SK-N-SH (cell line): ENCODE results near the gene KLHDC8A. TPM values are rescaled to one million over a fixed set of nuclear protein-coding genes. Genes with fewer than 3 reads are reported as not detected.

Source experiments
- CTCF ChIA-PET: fragments of 300-600, 350-600 bp; formaldehyde crosslinking; extraction: SDS; loops from one replicate; lab custom pipeline; 2021; lab: Yijun Ruan, JAX
- POLR2A ChIA-PET: fragments of 350-600 bp; sonication (Branson Sonifier 250); formaldehyde crosslinking; extraction: SDS; loops from one replicate; lab custom pipeline; 2020; ENCODE audit warnings: antibody characterized with exemption, inconsistent platforms; lab: Yijun Ruan, JAX
- DNase-seq: peaks from one replicate; pipeline ENCODE4 v3.0.0; 2012
- H2AFZ ChIP-seq: fragments of 200-600 bp; sonication (generic); 2 replicates; pipeline ENCODE4 v1.8.1; 2016; ENCODE audit warnings: antibody characterized with exemption, mild to moderate bottlenecking, low read depth
- H3F3A ChIP-seq: fragments of 200-600 bp; sonication (generic); replicated peaks from 2 replicates; pipeline ENCODE3; 2016; ENCODE audit warnings: antibody characterized with exemption, mild to moderate bottlenecking; ENCODE audit not compliant: insufficient read depth
- H3K27ac ChIP-seq, 2 experiments: fragments of 200-500 bp in 1 of 2; fragments of 200-600 bp in 1 of 2; sonication (Bioruptor generic) in 1 of 2; sonication (generic), shearing (Covaris generic) in 1 of 2; 2 replicates each; pipeline versions ENCODE4 v1.5.1 to v1.6.1; 2014 to 2016; ENCODE audit warnings: low read depth in 2 of 2, inconsistent platforms in 1 of 2, low read length in 1 of 2, mild to moderate bottlenecking in 1 of 2, mixed read lengths in 1 of 2
- H3K27me3 ChIP-seq: fragments of 200-600 bp; sonication (generic), shearing (Covaris generic); 2 replicates; pipeline ENCODE4 v1.6.1; 2016; ENCODE audit warnings: mixed run types; ENCODE audit not compliant: insufficient read depth
- H3K36me3 ChIP-seq, 2 experiments: fragments of 200-500 bp in 1 of 2; fragments of 200-600 bp in 1 of 2; sonication (Bioruptor generic) in 1 of 2; sonication (generic) in 1 of 2; replicated peaks in 1 of 2; 2 replicates each; pipeline versions ENCODE3 to v1.5.1; 2014 to 2016; ENCODE audit warnings: low read length in 1 of 2, mild to moderate bottlenecking in 1 of 2; ENCODE audit not compliant: insufficient read depth in 2 of 2, control insufficient read depth in 1 of 2
- H3K4me1 ChIP-seq, 2 experiments: fragments of 200-500 bp in 1 of 2; fragments of 200-600 bp in 1 of 2; sonication (Bioruptor generic) in 1 of 2; sonication (generic), shearing (Covaris generic) in 1 of 2; 2 replicates each; pipeline versions ENCODE4 v1.5.1 to v1.6.1; 2014 to 2016; ENCODE audit warnings: low read depth in 1 of 2, low read length in 1 of 2, mixed run types in 1 of 2; ENCODE audit not compliant: insufficient read depth in 2 of 2, control insufficient read depth in 1 of 2
- H3K4me2 ChIP-seq: fragments of 200-600 bp; sonication (generic), shearing (Covaris generic); 2 replicates; pipeline ENCODE4 v1.6.1; 2017; ENCODE audit warnings: mixed run types
- H3K4me3 ChIP-seq, 2 experiments: fragments of 200-500 bp in 1 of 2; fragments of 200-600 bp in 1 of 2; sonication (Bioruptor generic) in 1 of 2; sonication (generic), shearing (Covaris generic) in 1 of 2; 2 replicates each; pipeline versions ENCODE4 v1.5.1 to v1.8.1; 2014 to 2016; ENCODE audit warnings: low read depth in 2 of 2, inconsistent platforms in 1 of 2, low read length in 1 of 2, mild to moderate bottlenecking in 1 of 2, mixed read lengths in 1 of 2, moderate library complexity in 1 of 2
- H3K79me2 ChIP-seq: fragments of 200-600 bp; sonication (generic); 2 replicates; pipeline ENCODE4 v1.8.1; 2017; ENCODE audit warnings: mild to moderate bottlenecking; ENCODE audit not compliant: insufficient read depth
- H3K9ac ChIP-seq: fragments of 200-600 bp; sonication (generic); 2 replicates; pipeline ENCODE4 v1.6.1; 2017; ENCODE audit warnings: mixed run types
- H3K9me2 ChIP-seq: fragments of 200-600 bp; sonication (generic); 2 replicates; pipeline ENCODE4 v1.6.1; 2017; ENCODE audit warnings: mixed run types
- H3K9me3 ChIP-seq: fragments of 200-600 bp; sonication (generic); 2 replicates; pipeline ENCODE4 v1.6.1; 2017; ENCODE audit warnings: mixed run types, mild to moderate bottlenecking, moderate library complexity
- H4K20me1 ChIP-seq: fragments of 200-600 bp; sonication (generic); 2 replicates; pipeline ENCODE4 v1.6.1; 2017; ENCODE audit warnings: mild to moderate bottlenecking, mixed run types; ENCODE audit not compliant: insufficient read depth
- CHD2 ChIP-seq: fragments of 150-350 bp; IDR thresholded peaks from 2 replicates; pipeline ENCODE4 v1.6.1; 2018; ENCODE audit warnings: low read length; ENCODE audit not compliant: partially characterized antibody
- ELF1 ChIP-seq: IDR thresholded peaks from 2 replicates; pipeline ENCODE4 v1.4.0; 2012
- EZH2phosphoT487 ChIP-seq: fragments of 200-600 bp; sonication (generic); IDR thresholded peaks from 2 replicates; pipeline ENCODE4 v1.6.1; 2017; ENCODE audit warnings: low read depth, mixed run types, mild to moderate bottlenecking, antibody characterized with exemption, moderate library complexity, borderline replicate concordance
- FOSL2 ChIP-seq: IDR thresholded peaks from 2 replicates; pipeline ENCODE4 v1.4.0; 2012; ENCODE audit warnings: low read depth, mild to moderate bottlenecking, moderate library complexity, borderline replicate concordance
- FOXJ3 ChIP-seq: sonication (generic); formaldehyde crosslinking; IDR thresholded peaks from 2 replicates; pipeline ENCODE4 v1.5.1; 2020; ENCODE audit warnings: mild to moderate bottlenecking, missing genetic modification reagents
- FOXM1 ChIP-seq: IDR thresholded peaks from 2 replicates; pipeline ENCODE4 v1.4.0; 2012; ENCODE audit warnings: low read depth, mild to moderate bottlenecking
- GABPA ChIP-seq: IDR thresholded peaks from 2 replicates; pipeline ENCODE4 v1.4.0; 2012; ENCODE audit warnings: low read depth, mild to moderate bottlenecking
- GATA2 ChIP-seq: sonication (generic); formaldehyde crosslinking; IDR thresholded peaks from 2 replicates; pipeline ENCODE4 v1.5.0; 2020; ENCODE audit warnings: mild to moderate bottlenecking, missing genetic modification reagents
- JUND ChIP-seq: IDR thresholded peaks from 2 replicates; pipeline ENCODE4 v1.4.0; 2012
- MEF2A ChIP-seq: IDR thresholded peaks from 2 replicates; pipeline ENCODE4 v1.4.0; 2012; ENCODE audit warnings: low read depth, borderline replicate concordance
- POLR2AphosphoS5 ChIP-seq: IDR thresholded peaks from 2 replicates; pipeline ENCODE4 v1.6.1; 2012; ENCODE audit warnings: low read depth, low read length
- RFX5 ChIP-seq: IDR thresholded peaks from 2 replicates; pipeline ENCODE4 v1.6.1; 2012; ENCODE audit warnings: mild to moderate bottlenecking, improper control_type of control experiment, low read length
- SIN3A ChIP-seq: IDR thresholded peaks from 2 replicates; pipeline ENCODE4 v1.6.1; 2012; ENCODE audit warnings: low read depth, mild to moderate bottlenecking, low read length, moderate library complexity, borderline replicate concordance
- SMC3 ChIP-seq: IDR thresholded peaks from 2 replicates; pipeline ENCODE4 v1.6.1; 2012; ENCODE audit warnings: low read depth, low read length, improper control_type of control experiment
- TAF1 ChIP-seq: IDR thresholded peaks from 2 replicates; pipeline ENCODE4 v1.6.1; 2012; ENCODE audit warnings: low read depth, mild to moderate bottlenecking, low read length, moderate library complexity, borderline replicate concordance
- TCF12 ChIP-seq: IDR thresholded peaks from 2 replicates; pipeline ENCODE4 v1.4.0; 2012
- WGBS: methylation state at CpG from one replicate; pipeline ENCODE4 v1.1.6; 2017; ENCODE audit warnings: low lambda C conversion rate; 5-methylcytosine and 5-hydroxymethylcytosine counted together
- polyA plus RNA-seq, 3 experiments: library from polyadenylated mRNA; depleted of rRNA; stranded (reverse); fragments of >200 nt; gene quantifications; 2 replicates each; pipeline ENCODE4 v1.2.3, GENCODE V29; 2012
- TF ChIP-seq, protein P1 (sequence below): IDR thresholded peaks from 2 replicates; pipeline ENCODE4 v1.4.0; 2012; ENCODE audit warnings: low read depth, borderline replicate concordance
- TF ChIP-seq, protein P2 (sequence below): IDR thresholded peaks from 2 replicates; pipeline ENCODE4 v1.4.0; 2012; ENCODE audit warnings: low read depth
- TF ChIP-seq, protein P3 (sequence below): IDR thresholded peaks from 2 replicates; pipeline ENCODE4 v1.6.1; 2012; ENCODE audit warnings: mild to moderate bottlenecking, low read depth, low read length, moderate library complexity
- TF ChIP-seq, protein P4 (sequence below): IDR thresholded peaks from 2 replicates; pipeline ENCODE4 v1.4.0; 2012; ENCODE audit warnings: low read depth, borderline replicate concordance

The KLHDC8A gene
- polyA plus RNA-seq, 1 of the 3 experiments (the other 2 are of a cell fraction): 0.02 TPM

DNA sequence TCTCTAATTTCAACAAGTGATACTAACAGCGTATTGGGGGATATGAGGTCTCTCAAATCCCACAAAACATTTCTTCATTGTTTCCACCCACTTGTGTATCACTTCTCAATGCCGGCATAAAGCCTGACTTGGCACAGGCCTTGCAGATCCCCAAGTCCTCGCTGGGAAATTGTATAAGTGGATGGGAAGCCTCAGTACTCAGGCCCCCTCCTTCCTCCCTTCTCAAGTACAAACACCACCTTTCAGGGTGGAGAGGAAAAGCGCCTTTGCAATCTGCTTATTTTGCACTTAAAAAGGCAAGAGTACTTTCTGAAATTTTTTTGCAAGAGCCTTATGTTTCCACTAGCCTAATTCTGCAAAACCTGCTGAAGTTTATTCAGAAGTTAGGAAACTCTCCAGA lies 25.8 kb upstream of the KLHDC8A start (continued):
- TF ChIP-seq, protein P1, sequence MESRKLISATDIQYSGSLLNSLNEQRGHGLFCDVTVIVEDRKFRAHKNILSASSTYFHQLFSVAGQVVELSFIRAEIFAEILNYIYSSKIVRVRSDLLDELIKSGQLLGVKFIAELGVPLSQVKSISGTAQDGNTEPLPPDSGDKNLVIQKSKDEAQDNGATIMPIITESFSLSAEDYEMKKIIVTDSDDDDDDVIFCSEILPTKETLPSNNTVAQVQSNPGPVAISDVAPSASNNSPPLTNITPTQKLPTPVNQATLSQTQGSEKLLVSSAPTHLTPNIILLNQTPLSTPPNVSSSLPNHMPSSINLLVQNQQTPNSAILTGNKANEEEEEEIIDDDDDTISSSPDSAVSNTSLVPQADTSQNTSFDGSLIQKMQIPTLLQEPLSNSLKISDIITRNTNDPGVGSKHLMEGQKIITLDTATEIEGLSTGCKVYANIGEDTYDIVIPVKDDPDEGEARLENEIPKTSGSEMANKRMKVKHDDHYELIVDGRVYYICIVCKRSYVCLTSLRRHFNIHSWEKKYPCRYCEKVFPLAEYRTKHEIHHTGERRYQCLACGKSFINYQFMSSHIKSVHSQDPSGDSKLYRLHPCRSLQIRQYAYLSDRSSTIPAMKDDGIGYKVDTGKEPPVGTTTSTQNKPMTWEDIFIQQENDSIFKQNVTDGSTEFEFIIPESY: no peak

DNA sequence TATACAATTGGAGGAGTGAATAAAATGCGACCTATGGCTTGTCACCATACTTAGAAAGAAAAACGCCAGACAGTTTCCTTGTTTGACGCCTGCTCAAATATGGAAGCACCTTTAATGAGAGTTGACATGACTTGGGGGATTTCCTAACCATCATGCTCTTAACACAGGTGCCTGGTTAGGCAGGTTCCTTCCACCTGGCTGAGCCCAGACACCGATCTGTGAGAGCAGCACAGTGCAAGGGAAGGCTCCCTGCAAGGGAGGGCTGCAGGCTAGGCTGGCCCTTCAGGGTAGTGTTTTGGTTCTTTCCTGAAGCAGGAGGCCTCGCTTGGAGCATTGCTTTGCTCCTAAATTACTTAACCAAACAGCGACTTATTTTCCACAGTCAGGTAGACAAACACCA lies 24.6 kb upstream of the KLHDC8A start:
- Histone ChIP-seq H2AFZ (no peak overlapping the region), H3K9me3 (no peaks in the 10 kb centered on the region), H3K36me3 (no peaks in the 10 kb centered on the region), H3F3A (peaks cover 5% of the 10 kb centered on the region), H3K9ac (no peak overlapping the region), H3K4me1 (peaks cover 0 to 2% of the 10 kb centered on the region in 2 experiments; a peak in 1 of 4 replicates), H3K4me2 (no peak overlapping the region), H3K4me3 (no peak overlapping the region), H3K27ac (no peak overlapping the region), H4K20me1 (no peaks in the 10 kb centered on the region), H3K9me2 (no peaks in the 10 kb centered on the region), H3K27me3 (no peaks in the 10 kb centered on the region), H3K79me2 (no peaks in the 10 kb centered on the region)
- 88% methylated on average over 5 of the region's 6 CpGs for WGBS
- TF ChIP-seq CHD2: no peak
- TF ChIP-seq FOSL2: no peak
- TF ChIP-seq EZH2phosphoT487: no peak
- no peak for TF ChIP-seq SIN3A
- TF ChIP-seq TAF1: no peak
- TF ChIP-seq, protein P2, sequence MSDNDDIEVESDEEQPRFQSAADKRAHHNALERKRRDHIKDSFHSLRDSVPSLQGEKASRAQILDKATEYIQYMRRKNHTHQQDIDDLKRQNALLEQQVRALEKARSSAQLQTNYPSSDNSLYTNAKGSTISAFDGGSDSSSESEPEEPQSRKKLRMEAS: no peak
- no peak for TF ChIP-seq FOXJ3 (CRISPR knock-in tag)
- TF ChIP-seq SMC3: no peak
- no peak for TF ChIP-seq TCF12
- TF ChIP-seq JUND: no peak
- TF ChIP-seq POLR2AphosphoS5: no peak
- TF ChIP-seq, protein P1: no peak
- no peak for TF ChIP-seq ELF1
- TF ChIP-seq, protein P3, sequence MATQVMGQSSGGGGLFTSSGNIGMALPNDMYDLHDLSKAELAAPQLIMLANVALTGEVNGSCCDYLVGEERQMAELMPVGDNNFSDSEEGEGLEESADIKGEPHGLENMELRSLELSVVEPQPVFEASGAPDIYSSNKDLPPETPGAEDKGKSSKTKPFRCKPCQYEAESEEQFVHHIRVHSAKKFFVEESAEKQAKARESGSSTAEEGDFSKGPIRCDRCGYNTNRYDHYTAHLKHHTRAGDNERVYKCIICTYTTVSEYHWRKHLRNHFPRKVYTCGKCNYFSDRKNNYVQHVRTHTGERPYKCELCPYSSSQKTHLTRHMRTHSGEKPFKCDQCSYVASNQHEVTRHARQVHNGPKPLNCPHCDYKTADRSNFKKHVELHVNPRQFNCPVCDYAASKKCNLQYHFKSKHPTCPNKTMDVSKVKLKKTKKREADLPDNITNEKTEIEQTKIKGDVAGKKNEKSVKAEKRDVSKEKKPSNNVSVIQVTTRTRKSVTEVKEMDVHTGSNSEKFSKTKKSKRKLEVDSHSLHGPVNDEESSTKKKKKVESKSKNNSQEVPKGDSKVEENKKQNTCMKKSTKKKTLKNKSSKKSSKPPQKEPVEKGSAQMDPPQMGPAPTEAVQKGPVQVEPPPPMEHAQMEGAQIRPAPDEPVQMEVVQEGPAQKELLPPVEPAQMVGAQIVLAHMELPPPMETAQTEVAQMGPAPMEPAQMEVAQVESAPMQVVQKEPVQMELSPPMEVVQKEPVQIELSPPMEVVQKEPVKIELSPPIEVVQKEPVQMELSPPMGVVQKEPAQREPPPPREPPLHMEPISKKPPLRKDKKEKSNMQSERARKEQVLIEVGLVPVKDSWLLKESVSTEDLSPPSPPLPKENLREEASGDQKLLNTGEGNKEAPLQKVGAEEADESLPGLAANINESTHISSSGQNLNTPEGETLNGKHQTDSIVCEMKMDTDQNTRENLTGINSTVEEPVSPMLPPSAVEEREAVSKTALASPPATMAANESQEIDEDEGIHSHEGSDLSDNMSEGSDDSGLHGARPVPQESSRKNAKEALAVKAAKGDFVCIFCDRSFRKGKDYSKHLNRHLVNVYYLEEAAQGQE: no peak
- TF ChIP-seq, protein P4, sequence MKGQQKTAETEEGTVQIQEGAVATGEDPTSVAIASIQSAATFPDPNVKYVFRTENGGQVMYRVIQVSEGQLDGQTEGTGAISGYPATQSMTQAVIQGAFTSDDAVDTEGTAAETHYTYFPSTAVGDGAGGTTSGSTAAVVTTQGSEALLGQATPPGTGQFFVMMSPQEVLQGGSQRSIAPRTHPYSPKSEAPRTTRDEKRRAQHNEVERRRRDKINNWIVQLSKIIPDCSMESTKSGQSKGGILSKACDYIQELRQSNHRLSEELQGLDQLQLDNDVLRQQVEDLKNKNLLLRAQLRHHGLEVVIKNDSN: no peak
- TF ChIP-seq GATA2: no peak
- TF ChIP-seq GABPA: no peak
- no peak for TF ChIP-seq FOXM1
- TF ChIP-seq MEF2A: no peak
- TF ChIP-seq RFX5: no peak
- ChIA-PET CTCF (interaction anchor here (0.5 to 3.6 kb wide), 6 partner anchors 16 to 143 kb away, joined by 3 to 18 read pairs (median 7); no protein-coding TSS in a partner anchor), POLR2A (interaction anchor here (0.7 kb wide), 1 partner anchor 37 kb away, joined by 3 read pairs; no protein-coding TSS in a partner anchor)
- DNase-seq: no peak
